ENCODE results near the gene ZBTB7B.
"Not testable (repeated sequence)": the region's sequence is repeated elsewhere in the genome, so short reads cannot be mapped to it uniquely, and the experiment has no call there.

DNA sequence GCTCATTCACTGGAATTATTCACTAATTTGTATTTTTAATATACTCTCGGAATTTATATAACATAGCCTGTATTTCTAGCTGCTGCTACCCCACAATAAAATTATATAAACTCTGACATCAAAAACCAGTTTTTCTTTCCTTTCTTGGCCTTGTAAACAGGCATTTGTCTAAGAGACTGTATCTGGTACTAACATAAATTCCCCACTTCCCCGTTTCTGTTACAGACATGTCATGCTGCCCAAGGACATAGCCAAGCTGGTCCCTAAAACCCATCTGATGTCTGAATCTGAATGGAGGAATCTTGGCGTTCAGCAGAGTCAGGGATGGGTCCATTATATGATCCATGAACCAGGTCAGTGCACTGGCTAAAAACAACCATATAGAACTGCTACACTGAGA, 24.8 kb upstream of the ZBTB7B start:
- not testable (repeated sequence) for TF ChIP-seq MAZ (IDR thresholded peaks at IDR 0.05; ENCODE audit: borderline replicate concordance, low read depth, low read length); HOXA7 (CRISPR knock-in tag; IDR thresholded peaks at IDR 0.05); REST (IDR thresholded peaks at IDR 0.05); EP300 (IDR thresholded peaks at IDR 0.05); RAD21 (conservative IDR thresholded peaks at IDR 0.05 in 1 of 2, IDR thresholded peaks at IDR 0.05 in 1 of 2); MAFK (IDR thresholded peaks at IDR 0.05; ENCODE audit: partially characterized antibody); ZC3H11A (IDR thresholded peaks at IDR 0.05); SREBF2 (IDR thresholded peaks at IDR 0.05); ZNF302 (CRISPR knock-in tag; IDR thresholded peaks at IDR 0.05); ZFP36 (IDR thresholded peaks at IDR 0.05; ENCODE audit: borderline replicate concordance, partially characterized antibody); CHD4 (IDR thresholded peaks at IDR 0.05; ENCODE audit: borderline replicate concordance)
- TF ChIP-seq, protein P1, sequence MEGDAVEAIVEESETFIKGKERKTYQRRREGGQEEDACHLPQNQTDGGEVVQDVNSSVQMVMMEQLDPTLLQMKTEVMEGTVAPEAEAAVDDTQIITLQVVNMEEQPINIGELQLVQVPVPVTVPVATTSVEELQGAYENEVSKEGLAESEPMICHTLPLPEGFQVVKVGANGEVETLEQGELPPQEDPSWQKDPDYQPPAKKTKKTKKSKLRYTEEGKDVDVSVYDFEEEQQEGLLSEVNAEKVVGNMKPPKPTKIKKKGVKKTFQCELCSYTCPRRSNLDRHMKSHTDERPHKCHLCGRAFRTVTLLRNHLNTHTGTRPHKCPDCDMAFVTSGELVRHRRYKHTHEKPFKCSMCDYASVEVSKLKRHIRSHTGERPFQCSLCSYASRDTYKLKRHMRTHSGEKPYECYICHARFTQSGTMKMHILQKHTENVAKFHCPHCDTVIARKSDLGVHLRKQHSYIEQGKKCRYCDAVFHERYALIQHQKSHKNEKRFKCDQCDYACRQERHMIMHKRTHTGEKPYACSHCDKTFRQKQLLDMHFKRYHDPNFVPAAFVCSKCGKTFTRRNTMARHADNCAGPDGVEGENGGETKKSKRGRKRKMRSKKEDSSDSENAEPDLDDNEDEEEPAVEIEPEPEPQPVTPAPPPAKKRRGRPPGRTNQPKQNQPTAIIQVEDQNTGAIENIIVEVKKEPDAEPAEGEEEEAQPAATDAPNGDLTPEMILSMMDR (IDR thresholded peaks at IDR 0.05), result not testable (repeated sequence)

Measured in A549 (cell line).